ENCODE results near the gene ZHX3. TPM values are rescaled to one million over a fixed set of nuclear protein-coding genes. Genes with fewer than 3 reads are reported as not detected.

ZHX3 gene
- total and polyA plus RNA-seq, 7 donors, result 3.6 to 69.0 (median 39.2) TPM

DNA sequence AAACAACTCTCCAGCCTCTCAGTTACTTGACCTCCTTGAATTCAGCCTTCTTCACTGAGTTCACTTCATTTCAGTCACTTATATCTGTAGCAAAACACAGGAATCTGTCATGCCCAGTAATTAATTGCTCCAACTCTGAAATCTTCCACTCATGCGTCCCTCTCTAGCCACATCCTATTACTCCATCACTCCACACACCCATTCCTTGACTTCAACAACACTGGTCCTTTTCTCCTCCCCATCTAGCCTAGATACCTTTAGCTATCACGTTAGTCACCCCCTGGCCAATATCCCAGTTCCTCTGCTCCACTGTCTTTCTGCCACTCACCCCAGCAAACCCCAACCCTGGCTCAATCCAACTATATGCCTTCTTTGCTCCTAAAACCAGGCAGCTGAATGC is 7.7 kb downstream of the ZHX3 start:
- TF ChIP-seq POLR2A (IDR thresholded peaks at IDR 0.05) (no peak), POLR2AphosphoS5 (IDR thresholded peaks at IDR 0.05) (no peak), EP300 (IDR thresholded peaks at IDR 0.05) (no peak)
- TF ChIP-seq, protein P1, sequence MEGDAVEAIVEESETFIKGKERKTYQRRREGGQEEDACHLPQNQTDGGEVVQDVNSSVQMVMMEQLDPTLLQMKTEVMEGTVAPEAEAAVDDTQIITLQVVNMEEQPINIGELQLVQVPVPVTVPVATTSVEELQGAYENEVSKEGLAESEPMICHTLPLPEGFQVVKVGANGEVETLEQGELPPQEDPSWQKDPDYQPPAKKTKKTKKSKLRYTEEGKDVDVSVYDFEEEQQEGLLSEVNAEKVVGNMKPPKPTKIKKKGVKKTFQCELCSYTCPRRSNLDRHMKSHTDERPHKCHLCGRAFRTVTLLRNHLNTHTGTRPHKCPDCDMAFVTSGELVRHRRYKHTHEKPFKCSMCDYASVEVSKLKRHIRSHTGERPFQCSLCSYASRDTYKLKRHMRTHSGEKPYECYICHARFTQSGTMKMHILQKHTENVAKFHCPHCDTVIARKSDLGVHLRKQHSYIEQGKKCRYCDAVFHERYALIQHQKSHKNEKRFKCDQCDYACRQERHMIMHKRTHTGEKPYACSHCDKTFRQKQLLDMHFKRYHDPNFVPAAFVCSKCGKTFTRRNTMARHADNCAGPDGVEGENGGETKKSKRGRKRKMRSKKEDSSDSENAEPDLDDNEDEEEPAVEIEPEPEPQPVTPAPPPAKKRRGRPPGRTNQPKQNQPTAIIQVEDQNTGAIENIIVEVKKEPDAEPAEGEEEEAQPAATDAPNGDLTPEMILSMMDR (IDR thresholded peaks at IDR 0.05), result no peak
- peak overlapping the region in 2 of 4 donors; percentile 42 to 66 for H3K27ac ChIP-seq
- intact Hi-C loops (cut with DNase I), result no loop called here
- H3K4me3 ChIP-seq, result no peak overlapping the region
- 86 to 87% methylated on average over 2 of the region's 2 CpGs for WGBS, 2 donors
- no peaks in the 10 kb centered on the region for H3K36me3 ChIP-seq
- no peaks in the 10 kb centered on the region for H3K9me3 ChIP-seq
- peaks cover 0 to 46% (median 33%) of the 10 kb centered on the region in 4 donors for H3K4me1 ChIP-seq
- DNase-seq, result no peak
- H3K27me3 ChIP-seq, result no peaks in the 10 kb centered on the region

DNA sequence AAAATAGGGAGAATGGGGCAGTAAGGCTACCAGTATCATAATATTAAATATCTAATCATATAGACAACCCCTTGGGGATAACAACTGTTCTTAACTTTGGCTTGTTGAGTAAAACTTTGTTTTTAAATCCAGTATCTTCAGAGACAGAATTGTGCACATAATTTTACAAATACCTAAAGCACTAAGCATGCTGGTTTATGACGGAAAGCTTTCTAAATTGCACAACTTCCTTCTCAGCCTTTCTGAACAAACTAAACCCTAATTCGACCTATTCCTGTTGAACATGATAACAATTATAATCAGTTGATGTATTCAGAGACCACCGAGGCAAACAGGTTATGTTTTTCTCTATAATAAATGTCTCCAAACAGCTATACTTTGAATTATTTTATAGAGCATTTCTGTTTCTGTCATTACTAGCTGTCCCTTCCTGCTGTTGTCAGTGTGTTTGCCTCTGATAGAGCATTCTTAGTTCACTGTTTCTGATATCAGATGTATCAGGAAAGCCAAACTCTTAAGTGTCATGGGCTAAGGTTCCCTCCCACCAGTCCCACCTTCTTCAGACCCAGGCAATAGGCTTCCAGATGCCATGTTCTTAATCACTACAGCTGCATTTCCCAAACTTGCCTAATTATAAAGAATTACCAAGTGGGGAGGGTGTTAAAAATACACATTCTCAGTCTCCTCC is 8.7 kb downstream of the ZHX3 start:
- no peaks in the 10 kb centered on the region for H3K9me3 ChIP-seq
- peaks cover 0 to 46% (median 31%) of the 10 kb centered on the region in 4 donors for H3K4me1 ChIP-seq
- 20 to 41% methylated on average over 3 of the region's 3 CpGs for WGBS, 2 donors
- no peaks in the 10 kb centered on the region for H3K36me3 ChIP-seq
- no peak overlapping the region for H3K4me3 ChIP-seq
- intact Hi-C loops (cut with DNase I), result no loop called here
- peak overlapping the region in 3 of 4 donors; percentile 19 to 66 (median 42) for H3K27ac ChIP-seq
- no peaks in the 10 kb centered on the region for H3K27me3 ChIP-seq
- TF ChIP-seq, protein P1 (IDR thresholded peaks at IDR 0.05), result no peak
- TF ChIP-seq EP300 (IDR thresholded peaks at IDR 0.05), result no peak
- DNase-seq, result no peak

DNA sequence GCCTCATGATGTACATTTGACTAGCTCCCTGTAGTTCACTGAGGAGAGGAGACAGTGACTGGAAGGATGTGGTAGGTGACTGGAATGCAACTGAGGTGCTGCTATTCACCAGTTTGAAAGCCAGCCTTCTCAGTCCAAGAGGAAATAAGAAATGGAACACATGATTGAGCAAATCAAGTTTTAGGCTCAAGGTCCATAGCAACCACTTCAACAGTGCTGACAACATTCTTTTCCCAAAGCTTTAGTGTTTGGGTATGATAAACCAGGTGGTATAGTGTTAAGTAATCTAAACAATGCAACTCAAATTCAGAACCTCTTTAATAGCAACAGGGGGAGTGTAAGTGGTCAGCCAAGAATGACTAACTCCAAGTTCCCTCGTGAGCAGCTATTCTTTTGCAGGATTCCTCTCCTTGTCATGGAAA is 9.2 kb downstream of the ZHX3 start:
- Histone ChIP-seq H3K36me3 (no peaks in the 10 kb centered on the region), H3K27me3 (no peaks in the 10 kb centered on the region), H3K4me1 (peaks cover 0 to 47% (median 32%) of the 10 kb centered on the region in 4 donors), H3K27ac (peak overlapping the region; percentile 0 to 66 (median 36)), H3K9me3 (no peaks in the 10 kb centered on the region), H3K4me3 (no peak overlapping the region)
- intact Hi-C loops (cut with DNase I), result no loop called here
- no peak for DNase-seq
- WGBS, 2 donors, result 3 to 24% methylated on average over 1 of the region's 1 CpG
- TF ChIP-seq POLR2A (IDR thresholded peaks at IDR 0.05) (no peak), EP300 (IDR thresholded peaks at IDR 0.05) (no peak), POLR2AphosphoS5 (IDR thresholded peaks at IDR 0.05) (no peak)
- TF ChIP-seq, protein P1 (IDR thresholded peaks at IDR 0.05), result no peak

DNA sequence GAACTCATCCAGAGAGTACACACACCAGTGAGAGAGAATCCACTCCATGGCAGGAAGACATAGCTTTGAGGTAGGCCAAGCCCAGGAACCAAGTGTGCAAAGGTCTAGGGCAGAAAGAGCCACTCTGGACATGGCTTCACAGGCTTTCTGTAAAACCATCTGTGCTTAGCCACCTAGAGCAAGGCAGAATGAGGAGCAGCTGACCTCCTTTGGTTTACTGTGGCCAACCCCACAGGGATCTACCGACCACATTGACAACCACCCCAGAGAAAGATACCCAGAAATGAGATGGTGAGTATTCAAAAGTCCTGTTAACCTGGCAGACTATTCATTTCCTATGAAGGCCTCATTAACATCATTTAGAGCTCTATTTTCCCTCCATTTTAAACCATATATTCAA is 10.5 kb downstream of the ZHX3 start:
- no peaks in the 10 kb centered on the region for H3K9me3 ChIP-seq
- H3K4me1 ChIP-seq, result peaks cover 0 to 47% (median 32%) of the 10 kb centered on the region in 4 donors
- intact Hi-C loops (cut with DNase I), result no loop called here
- 92 to 100% methylated on average over 1 of the region's 1 CpG for WGBS, 2 donors
- TF ChIP-seq EP300 (IDR thresholded peaks at IDR 0.05), result no peak
- TF ChIP-seq, protein P1 (IDR thresholded peaks at IDR 0.05), result no peak
- no peak for TF ChIP-seq POLR2AphosphoS5 (IDR thresholded peaks at IDR 0.05)
- TF ChIP-seq POLR2A (IDR thresholded peaks at IDR 0.05), result no peak
- no peak for DNase-seq
- H3K27me3 ChIP-seq, result no peaks in the 10 kb centered on the region
- H3K4me3 ChIP-seq, result no peak overlapping the region
- no peaks in the 10 kb centered on the region for H3K36me3 ChIP-seq
- H3K27ac ChIP-seq, result no peak overlapping the region
